Measurements from ENCODE around the gene PCDHGC5.

PCDHGC5 gene

GRCh38 chr5:141492168-141492885 lies 3.4 kb downstream of the PCDHGC5 start:
- Histone ChIP-seq H3K4me1 (ENCODE audit: insufficient read depth, poor library complexity, severe bottlenecking) (peaks cover 22% of the 10 kb centered on the region), H3K27ac (ENCODE audit: poor library complexity, severe bottlenecking) (no peak overlapping the region), H3K36me3 (ENCODE audit: low read depth) (no peaks in the 10 kb centered on the region), H3K27me3 (ENCODE audit: insufficient read depth, poor library complexity, severe bottlenecking) (no peaks in the 10 kb centered on the region), H3K9me3 (ENCODE audit: severe bottlenecking) (no peaks in the 10 kb centered on the region), H3K4me3 (ENCODE audit: severe bottlenecking) (no peak overlapping the region)
- TF ChIP-seq CTCF (IDR thresholded peaks at IDR 0.05; ENCODE audit: poor library complexity, severe bottlenecking) = no peak
- ATAC-seq (ENCODE audit: low read depth) (no peak), DNase-seq (ENCODE audit: low spot score) (no peak)

- H3K4me3 ChIP-seq (ENCODE audit: severe bottlenecking) = no peak overlapping the region
- H3K27me3 ChIP-seq (ENCODE audit: insufficient read depth, poor library complexity, severe bottlenecking) = no peaks in the 10 kb centered on the region
- no peaks in the 10 kb centered on the region for H3K36me3 ChIP-seq (ENCODE audit: low read depth)
- H3K4me1 ChIP-seq (ENCODE audit: insufficient read depth, poor library complexity, severe bottlenecking) = peaks cover 11% of the 10 kb centered on the region
- no peak for TF ChIP-seq CTCF (IDR thresholded peaks at IDR 0.05; ENCODE audit: poor library complexity, severe bottlenecking)
- DNase-seq (ENCODE audit: low spot score) = no peak
- ATAC-seq (ENCODE audit: low read depth) = no peak
- no peak overlapping the region for H3K27ac ChIP-seq (ENCODE audit: poor library complexity, severe bottlenecking)
- no peaks in the 10 kb centered on the region for H3K9me3 ChIP-seq (ENCODE audit: severe bottlenecking)
Observed at GRCh38 chr5:141493500-141494422, 4.9 kb downstream of the PCDHGC5 start.

- H3K27me3 ChIP-seq (ENCODE audit: insufficient read depth, poor library complexity, severe bottlenecking) = no peaks in the 10 kb centered on the region
- H3K9me3 ChIP-seq (ENCODE audit: severe bottlenecking) = no peaks in the 10 kb centered on the region
- H3K4me3 ChIP-seq (ENCODE audit: severe bottlenecking) = no peak overlapping the region
- no peaks in the 10 kb centered on the region for H3K4me1 ChIP-seq (ENCODE audit: insufficient read depth, poor library complexity, severe bottlenecking)
- no peak for DNase-seq (ENCODE audit: low spot score)
- no peak for ATAC-seq (ENCODE audit: low read depth)
- H3K27ac ChIP-seq (ENCODE audit: poor library complexity, severe bottlenecking) = no peak overlapping the region
- H3K36me3 ChIP-seq (ENCODE audit: low read depth) = no peaks in the 10 kb centered on the region; the same call in 1 of the 2 replicates
- no peak for TF ChIP-seq CTCF (IDR thresholded peaks at IDR 0.05; ENCODE audit: poor library complexity, severe bottlenecking)
Observed at GRCh38 chr5:141494761-141495452, 6.0 kb downstream of the PCDHGC5 start.

- no peaks in the 10 kb centered on the region for H3K4me1 ChIP-seq (ENCODE audit: insufficient read depth, poor library complexity, severe bottlenecking)
- no peaks in the 10 kb centered on the region; the same call in 1 of the 2 replicates for H3K36me3 ChIP-seq (ENCODE audit: low read depth)
- no peak for ATAC-seq (ENCODE audit: low read depth)
Observed at GRCh38 chr5:141495453-141495811, 6.6 kb downstream of the PCDHGC5 start.

More at GRCh38 chr5:141495453-141495811, 6.6 kb downstream of the PCDHGC5 start:
- no peak overlapping the region for H3K4me3 ChIP-seq (ENCODE audit: severe bottlenecking)
- no peaks in the 10 kb centered on the region for H3K27me3 ChIP-seq (ENCODE audit: insufficient read depth, poor library complexity, severe bottlenecking)
- H3K9me3 ChIP-seq (ENCODE audit: severe bottlenecking) = no peaks in the 10 kb centered on the region
- DNase-seq (ENCODE audit: low spot score) = no peak
- no peak for TF ChIP-seq CTCF (IDR thresholded peaks at IDR 0.05; ENCODE audit: poor library complexity, severe bottlenecking)
- no peak overlapping the region for H3K27ac ChIP-seq (ENCODE audit: poor library complexity, severe bottlenecking)

All from RWPE2 (cell line).